NOMO-1 (cell line): ENCODE measurements around the gene VENTX.

Source experiments
- DNase-seq, 2 experiments: peaks; one replicate each; lab custom pipeline; 2025; ENCODE audit not compliant: unreplicated experiment in 2 of 2; lab: John Stamatoyannopoulos, UW

The VENTX gene

DNA sequence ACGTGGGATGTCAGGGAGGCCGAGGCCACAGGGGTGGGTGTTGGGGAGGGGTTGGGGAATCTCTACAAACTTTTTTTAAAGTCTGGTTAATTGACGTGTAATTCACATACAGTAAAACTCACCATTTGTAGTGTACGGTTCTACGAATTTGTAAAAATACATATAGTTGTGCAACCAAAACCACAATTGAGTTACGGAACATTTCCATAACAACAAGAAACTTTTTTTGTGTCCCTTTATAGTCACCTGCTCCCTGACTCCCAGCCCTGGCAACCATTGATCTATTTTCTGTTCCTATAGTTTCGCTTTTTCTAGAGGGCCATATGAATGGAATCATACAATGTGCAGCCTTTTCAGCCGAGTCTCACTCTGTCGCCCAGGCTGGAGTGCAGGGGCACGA, 2.9 kb upstream of the VENTX start:
- DNase-seq, result peak in 1 of 2 experiments; percentile 44

DNA sequence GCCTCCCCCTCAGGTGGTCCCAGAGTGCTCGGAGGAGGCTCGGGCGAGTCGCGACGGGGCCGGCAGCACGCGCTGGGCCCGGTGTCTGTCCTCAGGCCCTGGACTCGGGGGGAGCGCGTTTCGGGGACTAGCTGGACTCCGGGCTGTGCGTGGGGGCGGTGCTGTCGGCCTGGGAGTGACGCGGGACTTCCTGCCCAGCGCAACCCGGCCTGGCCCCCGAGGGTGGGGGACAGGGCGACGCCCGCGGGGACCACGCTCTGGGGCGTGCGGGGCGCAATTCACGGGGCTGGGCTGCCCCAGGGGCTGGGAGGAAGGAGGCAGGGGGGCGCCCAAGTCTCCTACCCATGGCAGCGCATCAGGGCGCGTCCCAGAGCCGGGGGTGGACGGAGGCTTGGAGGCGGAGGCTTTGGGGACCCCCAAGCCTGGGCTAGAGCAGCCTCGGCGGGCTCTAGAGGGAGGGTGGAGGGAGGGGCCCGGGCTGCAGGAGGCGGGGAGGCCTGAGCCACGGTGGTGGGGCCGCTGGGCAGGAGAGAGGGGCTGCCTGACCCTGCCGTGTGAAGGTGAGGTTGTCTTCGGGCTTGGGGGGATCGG, 2.3 kb upstream of the VENTX start:
- peak in 1 of 2 experiments; percentile 11 for DNase-seq

DNA sequence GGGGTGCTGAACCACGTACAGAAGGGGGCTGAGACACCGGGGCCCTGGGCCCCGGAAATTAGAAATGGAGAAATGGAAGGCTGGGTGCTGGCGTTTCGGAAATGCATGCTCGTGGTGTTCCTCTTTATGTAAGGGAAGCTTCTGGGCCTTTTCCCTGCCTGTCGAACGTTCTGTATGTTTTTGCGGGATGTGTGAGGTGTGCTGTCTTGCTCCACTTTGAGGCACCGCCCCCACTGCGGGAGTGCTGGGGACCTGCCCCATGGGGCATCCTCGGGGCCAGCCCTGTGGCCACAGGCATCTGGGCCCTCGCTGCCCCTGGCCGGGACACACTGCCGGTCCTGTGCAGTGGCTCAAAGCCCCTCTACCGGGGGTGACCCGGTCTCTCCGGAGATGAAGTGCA, 1.7 kb upstream of the VENTX start:
- peak in 1 of 2 experiments; percentile 13 for DNase-seq

DNA sequence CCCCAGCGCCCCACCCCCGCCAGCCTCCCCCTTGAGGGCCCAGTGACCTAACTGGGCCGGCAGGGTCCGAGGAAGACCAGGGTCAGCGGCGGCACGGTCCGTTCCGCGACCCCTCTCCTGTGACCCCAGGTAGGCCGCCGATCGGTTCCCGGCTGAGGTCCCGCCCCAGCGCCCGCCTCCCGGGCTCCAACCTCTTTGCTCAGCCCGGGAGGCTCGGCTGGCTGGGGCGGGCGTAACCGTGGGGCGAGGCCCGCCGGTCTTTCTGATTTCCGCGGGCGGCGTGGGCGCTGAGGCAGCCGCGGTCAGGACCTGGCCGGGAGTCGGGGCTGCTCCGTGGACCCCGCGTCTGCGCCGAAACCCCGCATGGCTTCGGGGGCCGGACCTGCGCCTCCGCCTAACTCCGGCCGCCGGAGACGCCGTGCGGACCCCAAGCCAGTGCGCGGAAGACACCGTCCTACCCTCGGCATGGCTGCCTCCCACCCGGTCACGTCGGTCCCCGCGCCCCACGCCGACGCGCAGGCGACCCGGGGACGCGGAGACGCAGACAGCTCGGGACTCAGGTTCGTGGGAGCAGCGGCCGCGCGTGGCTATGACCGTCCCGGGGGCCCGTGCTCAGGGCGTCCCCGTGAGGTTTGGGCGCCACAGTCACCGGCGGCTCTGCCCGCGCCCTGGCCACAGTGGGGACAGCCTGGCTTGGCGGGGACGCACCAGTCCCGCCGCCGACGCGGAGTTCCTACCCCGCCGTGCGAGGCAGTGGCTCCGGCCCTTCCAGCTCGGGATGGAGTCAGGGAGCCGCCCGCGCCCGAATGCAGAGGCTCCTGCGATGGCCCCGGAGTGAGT, 1.0 kb upstream of the VENTX start:
- no peak for DNase-seq

- DNase-seq, result no peak
Measured at GRCh38 chr10:133237241-133237587, 441 bp upstream of the VENTX start.

DNA sequence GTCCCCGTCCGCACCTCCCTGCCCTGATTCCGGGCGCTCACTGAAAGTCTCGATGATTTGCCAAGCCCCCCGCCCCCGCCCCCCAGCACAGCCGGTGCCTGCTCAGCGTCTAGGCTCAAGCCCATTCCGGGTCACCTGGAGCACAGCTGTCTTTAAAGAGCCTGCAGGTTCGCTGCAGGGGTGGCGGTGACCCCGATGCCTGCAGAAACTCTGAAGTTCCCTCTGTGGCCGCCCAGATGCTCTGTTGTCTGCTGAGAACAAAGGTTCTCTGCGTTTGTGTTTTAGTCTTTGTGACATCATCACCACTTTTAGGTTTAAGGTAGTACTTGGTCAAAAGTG, 780 bp downstream of the VENTX start:
- no peak for DNase-seq

DNA sequence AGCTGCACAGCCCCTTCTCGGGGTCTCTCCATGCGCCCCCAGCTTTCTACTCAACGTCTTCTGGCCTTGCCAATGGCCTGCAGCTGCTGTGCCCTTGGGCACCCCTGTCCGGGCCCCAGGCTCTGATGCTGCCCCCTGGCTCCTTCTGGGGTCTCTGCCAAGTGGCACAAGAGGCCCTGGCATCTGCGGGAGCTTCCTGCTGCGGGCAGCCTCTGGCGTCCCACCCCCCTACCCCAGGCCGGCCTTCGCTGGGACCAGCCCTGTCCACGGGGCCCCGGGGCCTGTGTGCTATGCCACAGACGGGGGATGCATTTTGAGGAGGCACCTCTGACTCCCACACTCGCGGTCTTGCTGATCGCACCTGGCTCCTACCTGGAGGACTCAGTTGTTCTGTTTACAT, 2.3 kb downstream of the VENTX start:
- DNase-seq, result no peak

DNA sequence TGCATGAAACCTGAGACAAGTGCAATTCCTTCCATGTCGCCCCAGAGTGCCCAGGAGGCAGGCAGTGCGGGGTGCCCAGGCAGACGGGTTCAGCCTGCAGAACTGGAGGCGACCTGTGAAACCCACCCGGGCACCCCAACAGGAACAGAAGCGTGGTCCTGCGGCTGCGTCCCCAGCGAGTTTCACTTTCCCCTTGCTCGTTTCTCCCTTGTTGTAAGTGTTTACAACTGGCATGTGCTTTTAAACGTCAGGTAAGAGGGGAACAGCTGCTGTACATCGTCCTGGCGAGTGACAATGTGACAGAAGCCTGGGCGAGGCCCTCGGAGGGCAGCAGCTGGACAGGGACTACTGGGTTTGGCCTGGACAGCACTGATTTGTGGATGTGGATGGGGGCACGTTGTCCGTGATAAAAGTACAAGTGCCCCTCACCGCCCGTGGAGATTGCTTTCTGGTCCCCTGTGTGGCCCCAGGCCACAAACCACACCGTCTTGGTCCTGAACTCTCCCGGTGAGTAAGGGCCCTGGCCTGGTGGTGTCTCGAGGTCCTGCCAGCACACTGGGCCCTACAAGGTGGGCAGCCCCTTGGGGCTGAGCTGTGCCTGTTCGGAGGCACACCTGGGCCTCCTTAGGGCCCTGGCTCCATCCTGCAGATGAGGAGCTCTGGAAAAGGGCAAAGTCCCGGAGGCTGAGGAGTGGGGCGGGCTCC, 4.0 kb downstream of the VENTX start:
- DNase-seq, result peak in 1 of 2 experiments; percentile 18

DNA sequence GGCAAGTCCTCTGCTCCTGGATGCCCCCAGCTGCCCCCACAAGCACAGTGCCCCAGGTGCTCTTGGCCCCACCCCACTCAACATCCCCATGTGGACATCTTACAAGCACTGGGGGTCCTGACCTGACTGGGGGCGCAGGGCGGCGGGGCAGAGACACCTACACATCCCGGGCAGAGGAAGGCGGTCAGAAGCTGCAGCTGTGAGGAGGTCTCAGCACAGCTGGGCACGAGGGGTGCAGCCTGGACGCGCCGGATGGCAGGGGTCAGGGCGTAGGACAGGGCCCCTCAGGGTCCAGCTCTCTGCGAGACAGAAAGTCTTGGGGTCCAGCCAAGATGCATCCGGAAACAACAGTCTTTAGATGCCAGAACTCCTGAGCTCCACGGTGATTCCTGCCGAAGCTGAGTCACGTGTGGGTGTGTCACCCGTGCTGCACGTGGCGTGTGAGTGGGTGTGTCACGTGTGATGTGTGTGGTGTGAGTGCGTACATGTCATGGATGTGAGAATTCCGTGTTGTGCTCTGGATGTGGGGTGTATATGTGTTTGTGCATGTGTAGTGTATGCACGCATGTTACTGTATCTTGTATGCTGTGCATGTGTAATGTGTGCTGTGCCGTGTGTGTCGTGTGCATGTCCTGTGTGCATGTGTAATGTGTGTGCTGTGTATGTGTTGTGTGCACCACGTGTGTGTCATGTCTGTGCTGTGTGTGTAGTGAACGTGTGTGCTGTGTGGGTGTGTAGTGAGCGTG, 5.1 kb downstream of the VENTX start:
- no peak for DNase-seq

GRCh38 chr10:133243593-133243992, 5.9 kb downstream of the VENTX start:
- DNase-seq, result no peak

GRCh38 chr10:133245439-133246235, 8.0 kb downstream of the VENTX start:
- DNase-seq, result no peak

GRCh38 chr10:133246236-133246626, 8.6 kb downstream of the VENTX start:
- no peak for DNase-seq

- DNase-seq, result no peak
Measured at GRCh38 chr10:133247681-133248333, 10.2 kb downstream of the VENTX start.

- DNase-seq, result no peak
Measured at GRCh38 chr10:133248334-133248715, 10.7 kb downstream of the VENTX start.

DNA sequence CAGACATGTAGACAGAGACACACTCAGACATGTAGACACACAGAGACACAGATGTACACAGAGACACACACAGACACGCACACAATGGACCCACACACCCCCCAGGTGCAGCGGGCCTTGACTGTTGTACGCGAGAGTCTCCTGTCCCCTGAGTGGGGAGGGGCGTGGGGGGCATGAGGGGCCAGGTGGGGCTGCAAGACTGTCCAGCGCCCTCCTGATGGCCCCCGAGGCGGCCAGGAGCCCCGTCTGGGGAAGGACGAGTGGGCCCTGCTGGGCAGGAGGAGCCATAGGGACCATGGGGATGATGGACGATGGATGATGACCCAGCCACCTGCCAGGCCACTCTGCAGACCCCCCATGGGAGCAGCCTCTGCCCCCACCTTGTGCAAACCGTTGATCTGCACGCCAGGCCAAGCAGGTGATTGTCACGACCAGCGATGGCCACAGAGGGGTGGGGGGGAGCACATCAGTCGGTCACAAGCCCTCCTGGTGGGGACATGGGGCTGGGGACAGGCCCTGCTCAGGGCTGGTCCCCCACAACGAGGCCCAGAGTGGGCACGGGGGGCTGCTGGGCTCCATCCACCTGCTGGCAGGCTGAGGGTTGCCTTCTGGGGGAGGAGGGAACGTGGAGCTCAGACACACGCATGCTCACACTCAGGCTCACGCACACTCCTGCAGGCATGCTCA, 11.6 kb downstream of the VENTX start:
- DNase-seq, result no peak

DNA sequence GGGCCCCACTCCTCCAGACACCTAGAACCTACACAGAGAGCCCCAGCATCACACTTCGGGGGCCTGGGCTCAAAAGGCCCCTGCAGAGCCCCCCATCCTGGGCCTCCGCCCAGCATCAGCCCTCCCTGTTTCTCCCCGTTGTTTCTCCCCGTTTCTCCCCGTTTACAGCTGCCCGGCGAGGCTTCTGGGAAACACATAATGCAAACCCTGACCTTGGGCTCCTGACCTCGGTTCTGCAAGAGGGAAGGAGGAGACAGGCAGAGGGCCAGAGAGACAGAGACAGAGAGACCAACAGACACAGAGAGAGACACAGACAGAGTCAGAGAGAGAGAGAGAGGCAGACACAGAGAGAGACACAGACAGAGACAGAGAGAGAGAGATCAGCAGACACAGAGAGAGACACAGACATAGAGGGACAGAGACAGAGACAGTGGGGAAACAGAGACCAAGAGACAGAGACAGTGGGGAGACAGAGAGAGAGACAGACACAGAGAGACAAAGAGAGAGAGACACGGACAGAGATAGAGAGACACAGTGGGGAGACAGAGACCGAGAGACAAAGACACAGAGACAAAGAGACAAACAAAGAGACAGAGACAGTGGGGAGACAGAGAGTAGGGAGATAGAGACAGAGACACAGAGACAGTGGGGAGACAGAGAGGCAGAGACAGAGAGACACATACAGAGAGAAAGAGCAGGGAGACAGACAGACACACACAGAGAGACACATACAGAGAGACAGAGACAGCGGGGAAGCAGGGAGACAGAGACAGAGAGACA, 12.5 kb downstream of the VENTX start:
- no peak for DNase-seq

DNA sequence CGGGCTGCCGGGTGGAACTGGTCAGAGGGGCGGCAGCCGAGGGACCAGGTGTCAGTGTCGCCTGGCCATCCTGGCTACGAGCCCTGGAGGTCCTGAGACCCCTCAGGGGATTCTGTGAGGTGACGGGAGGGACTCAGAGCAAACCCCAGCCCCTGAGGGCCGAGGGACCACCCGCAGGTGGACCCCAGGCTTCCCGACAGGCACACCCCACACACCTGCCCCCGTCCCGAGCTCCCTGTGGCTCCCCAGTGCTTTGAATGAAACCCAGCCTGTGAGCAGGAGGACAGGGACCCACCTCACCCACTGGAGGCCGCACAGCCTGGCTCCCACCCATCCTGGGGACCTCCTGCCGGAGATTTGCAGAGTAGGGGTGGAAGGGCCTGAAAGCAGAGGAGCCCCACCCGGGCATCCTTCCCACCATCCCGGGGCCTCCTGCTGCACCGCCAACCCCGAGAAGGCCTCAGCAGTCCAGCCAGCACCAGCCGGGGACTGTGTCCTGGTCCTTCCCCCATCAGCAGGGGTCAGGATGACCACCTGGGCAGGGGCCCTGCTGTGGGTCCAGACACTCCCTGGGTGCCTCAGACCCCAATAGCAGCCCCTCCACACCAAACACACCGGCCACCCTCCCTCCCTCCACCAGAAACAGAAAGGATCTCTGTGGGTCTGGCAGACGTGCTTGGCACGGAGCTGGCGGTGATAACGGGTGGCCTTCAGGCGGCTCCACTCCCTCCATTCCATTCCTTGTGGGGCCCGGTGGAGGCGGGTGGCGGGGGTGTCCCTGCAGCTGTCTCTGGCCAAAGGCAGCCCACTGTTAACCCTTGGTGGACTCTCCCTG, 13.9 kb downstream of the VENTX start:
- DNase-seq, result no peak

DNA sequence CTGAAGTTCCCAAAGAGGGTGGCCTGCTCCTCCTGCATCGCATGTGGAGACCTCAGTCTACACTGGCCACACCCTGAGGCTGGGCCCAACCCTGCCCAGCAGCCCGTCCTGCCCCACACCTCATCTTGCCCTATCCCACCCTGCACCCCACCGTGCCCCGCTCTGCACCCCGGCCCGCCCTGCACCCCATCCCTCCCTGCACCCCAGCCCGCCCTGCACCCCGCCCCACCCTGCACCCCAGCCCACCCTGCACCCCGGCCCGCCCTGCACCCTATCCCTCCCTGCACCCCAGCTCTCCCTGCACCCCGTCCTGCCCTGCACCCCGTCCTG, 14.5 kb downstream of the VENTX start:
- no peak for DNase-seq
